Measurements from ENCODE around the gene TP53AIP1. TPM values are rescaled to one million over a fixed set of nuclear protein-coding genes. Genes with fewer than 3 reads are reported as not detected.

TP53AIP1 gene
- total and polyA plus RNA-seq, 5 donors from 2014 or later: not detected

- H3K36me3 Mint-ChIP-seq: no peaks in the 10 kb centered on the region
- H3K9me3 ChIP-seq (ENCODE audit: control insufficient read depth in 2 of 2, low read length in 2 of 2): no peaks in the 10 kb centered on the region
- no peak overlapping the region for H3K27ac Mint-ChIP-seq
- H3K36me3 ChIP-seq (ENCODE audit: control insufficient read depth, insufficient read depth, low read length): no peaks in the 10 kb centered on the region
- no peak overlapping the region for H3K4me3 Mint-ChIP-seq
- no peaks in the 10 kb centered on the region for H3K9me3 Mint-ChIP-seq
- no peak overlapping the region for H3K4me3 ChIP-seq (ENCODE audit: low read depth, low read length)
- peaks cover 9% of the 10 kb centered on the region for H3K27me3 Mint-ChIP-seq
- no peaks in the 10 kb centered on the region for H3K27me3 ChIP-seq (ENCODE audit: control insufficient read depth, insufficient read depth, low read length)
- ATAC-seq (ENCODE audit: low read depth in 2 of 2) (no peak), DNase-seq (no peak)
- no peaks in the 10 kb centered on the region for H3K4me1 ChIP-seq (ENCODE audit: control insufficient read depth, insufficient read depth, low read length, poor library complexity, severe bottlenecking)
- H3K27ac ChIP-seq (ENCODE audit: insufficient read depth, low read length, poor library complexity, severe bottlenecking): no peak overlapping the region
- H3K4me1 Mint-ChIP-seq: no peaks in the 10 kb centered on the region
Measured at GRCh38 chr11:128943428-128943976, 831 bp upstream of the TP53AIP1 start.

- Histone ChIP-seq H3K36me3 (ENCODE audit: control insufficient read depth, insufficient read depth, low read length) (no peaks in the 10 kb centered on the region), H3K9me3 (ENCODE audit: control insufficient read depth in 2 of 2, low read length in 2 of 2) (no peaks in the 10 kb centered on the region), H3K27ac (ENCODE audit: insufficient read depth, low read length, poor library complexity, severe bottlenecking) (no peak overlapping the region), H3K4me1 (ENCODE audit: control insufficient read depth, insufficient read depth, low read length, poor library complexity, severe bottlenecking) (no peaks in the 10 kb centered on the region), H3K27me3 (ENCODE audit: control insufficient read depth, insufficient read depth, low read length) (no peaks in the 10 kb centered on the region), H3K4me3 (ENCODE audit: low read depth, low read length) (no peak overlapping the region)
- H3K9me3 Mint-ChIP-seq: no peaks in the 10 kb centered on the region
- no peaks in the 10 kb centered on the region for H3K36me3 Mint-ChIP-seq
- no peak overlapping the region for H3K27ac Mint-ChIP-seq
- DNase-seq (no peak), ATAC-seq (ENCODE audit: low read depth in 2 of 2) (no peak)
- peaks cover 4% of the 10 kb centered on the region for H3K27me3 Mint-ChIP-seq
- H3K4me1 Mint-ChIP-seq: no peaks in the 10 kb centered on the region
- no peak overlapping the region for H3K4me3 Mint-ChIP-seq
Measured at GRCh38 chr11:128942272-128942612, 429 bp downstream of the TP53AIP1 start.

GRCh38 chr11:128941573-128942271 is 949 bp downstream of the TP53AIP1 start:
- H3K9me3 ChIP-seq (ENCODE audit: control insufficient read depth in 2 of 2, low read length in 2 of 2): no peaks in the 10 kb centered on the region
- no peaks in the 10 kb centered on the region for H3K4me1 ChIP-seq (ENCODE audit: control insufficient read depth, insufficient read depth, low read length, poor library complexity, severe bottlenecking)
- H3K27me3 ChIP-seq (ENCODE audit: control insufficient read depth, insufficient read depth, low read length): no peaks in the 10 kb centered on the region
- H3K4me3 ChIP-seq (ENCODE audit: low read depth, low read length): no peak overlapping the region
- Mint-ChIP-seq H3K4me1 (no peaks in the 10 kb centered on the region), H3K9me3 (no peaks in the 10 kb centered on the region), H3K36me3 (no peaks in the 10 kb centered on the region), H3K27me3 (peaks cover 4% of the 10 kb centered on the region), H3K27ac (no peak overlapping the region), H3K4me3 (no peak overlapping the region)
- no peak overlapping the region for H3K27ac ChIP-seq (ENCODE audit: insufficient read depth, low read length, poor library complexity, severe bottlenecking)
- DNase-seq: no peak
- H3K36me3 ChIP-seq (ENCODE audit: control insufficient read depth, insufficient read depth, low read length): no peaks in the 10 kb centered on the region
- no peak for ATAC-seq (ENCODE audit: low read depth in 2 of 2)

- H3K4me3 ChIP-seq (ENCODE audit: low read depth, low read length): no peak overlapping the region
- H3K27me3 ChIP-seq (ENCODE audit: control insufficient read depth, insufficient read depth, low read length): no peaks in the 10 kb centered on the region
- no peaks in the 10 kb centered on the region for H3K4me1 ChIP-seq (ENCODE audit: control insufficient read depth, insufficient read depth, low read length, poor library complexity, severe bottlenecking)
- Mint-ChIP-seq H3K36me3 (no peaks in the 10 kb centered on the region), H3K4me1 (no peaks in the 10 kb centered on the region), H3K4me3 (peak overlapping the region in 1 of 4 donors; percentile 7), H3K9me3 (no peaks in the 10 kb centered on the region), H3K27me3 (peaks cover 4% of the 10 kb centered on the region), H3K27ac (no peak overlapping the region)
- no peaks in the 10 kb centered on the region for H3K36me3 ChIP-seq (ENCODE audit: control insufficient read depth, insufficient read depth, low read length)
- H3K9me3 ChIP-seq (ENCODE audit: control insufficient read depth in 2 of 2, low read length in 2 of 2): no peaks in the 10 kb centered on the region
- no peak overlapping the region for H3K27ac ChIP-seq (ENCODE audit: insufficient read depth, low read length, poor library complexity, severe bottlenecking)
- ATAC-seq (ENCODE audit: low read depth in 2 of 2) (no peak), DNase-seq (no peak)
Measured at GRCh38 chr11:128941110-128941509, 1.6 kb downstream of the TP53AIP1 start.

GRCh38 chr11:128940603-128941002 is 2.1 kb downstream of the TP53AIP1 start:
- Mint-ChIP-seq H3K9me3 (no peaks in the 10 kb centered on the region), H3K4me3 (no peak overlapping the region), H3K27me3 (peaks cover 4% of the 10 kb centered on the region), H3K27ac (no peak overlapping the region), H3K4me1 (no peaks in the 10 kb centered on the region), H3K36me3 (no peaks in the 10 kb centered on the region)
- Histone ChIP-seq H3K27me3 (ENCODE audit: control insufficient read depth, insufficient read depth, low read length) (no peaks in the 10 kb centered on the region), H3K36me3 (ENCODE audit: control insufficient read depth, insufficient read depth, low read length) (no peaks in the 10 kb centered on the region), H3K4me1 (ENCODE audit: control insufficient read depth, insufficient read depth, low read length, poor library complexity, severe bottlenecking) (no peaks in the 10 kb centered on the region), H3K9me3 (ENCODE audit: control insufficient read depth in 2 of 2, low read length in 2 of 2) (no peaks in the 10 kb centered on the region), H3K4me3 (ENCODE audit: low read depth, low read length) (no peak overlapping the region), H3K27ac (ENCODE audit: insufficient read depth, low read length, poor library complexity, severe bottlenecking) (no peak overlapping the region)
- no peak for DNase-seq
- no peak for ATAC-seq (ENCODE audit: low read depth in 2 of 2)

- DNase-seq: no peak
- Mint-ChIP-seq H3K36me3 (no peaks in the 10 kb centered on the region), H3K9me3 (no peaks in the 10 kb centered on the region), H3K27ac (no peak overlapping the region), H3K4me3 (no peak overlapping the region), H3K27me3 (peaks cover 4% of the 10 kb centered on the region), H3K4me1 (no peaks in the 10 kb centered on the region)
- Histone ChIP-seq H3K27me3 (ENCODE audit: control insufficient read depth, insufficient read depth, low read length) (no peaks in the 10 kb centered on the region), H3K4me1 (ENCODE audit: control insufficient read depth, insufficient read depth, low read length, poor library complexity, severe bottlenecking) (no peaks in the 10 kb centered on the region), H3K27ac (ENCODE audit: insufficient read depth, low read length, poor library complexity, severe bottlenecking) (no peak overlapping the region), H3K4me3 (ENCODE audit: low read depth, low read length) (no peak overlapping the region), H3K36me3 (ENCODE audit: control insufficient read depth, insufficient read depth, low read length) (no peaks in the 10 kb centered on the region), H3K9me3 (ENCODE audit: control insufficient read depth in 2 of 2, low read length in 2 of 2) (no peaks in the 10 kb centered on the region)
- no peak for ATAC-seq (ENCODE audit: low read depth in 2 of 2)
Measured at GRCh38 chr11:128940156-128940555, 2.5 kb downstream of the TP53AIP1 start.

GRCh38 chr11:128939591-128939990 is 3.1 kb downstream of the TP53AIP1 start:
- H3K27ac ChIP-seq (ENCODE audit: insufficient read depth, low read length, poor library complexity, severe bottlenecking): no peak overlapping the region
- no peaks in the 10 kb centered on the region for H3K27me3 ChIP-seq (ENCODE audit: control insufficient read depth, insufficient read depth, low read length)
- H3K27ac Mint-ChIP-seq: no peak overlapping the region
- H3K9me3 Mint-ChIP-seq: no peaks in the 10 kb centered on the region
- no peak for DNase-seq
- no peaks in the 10 kb centered on the region for H3K36me3 Mint-ChIP-seq
- H3K9me3 ChIP-seq (ENCODE audit: control insufficient read depth in 2 of 2, low read length in 2 of 2): no peaks in the 10 kb centered on the region
- no peak for ATAC-seq (ENCODE audit: low read depth in 2 of 2)
- H3K4me3 ChIP-seq (ENCODE audit: low read depth, low read length): no peak overlapping the region
- H3K36me3 ChIP-seq (ENCODE audit: control insufficient read depth, insufficient read depth, low read length): no peaks in the 10 kb centered on the region
- peaks cover 3% of the 10 kb centered on the region for H3K27me3 Mint-ChIP-seq
- H3K4me1 ChIP-seq (ENCODE audit: control insufficient read depth, insufficient read depth, low read length, poor library complexity, severe bottlenecking): no peaks in the 10 kb centered on the region
- H3K4me3 Mint-ChIP-seq: no peak overlapping the region
- no peaks in the 10 kb centered on the region for H3K4me1 Mint-ChIP-seq

- ATAC-seq (ENCODE audit: low read depth in 2 of 2): no peak
- Histone ChIP-seq H3K36me3 (ENCODE audit: control insufficient read depth, insufficient read depth, low read length) (no peaks in the 10 kb centered on the region), H3K27ac (ENCODE audit: insufficient read depth, low read length, poor library complexity, severe bottlenecking) (no peak overlapping the region), H3K9me3 (ENCODE audit: control insufficient read depth in 2 of 2, low read length in 2 of 2) (no peaks in the 10 kb centered on the region), H3K27me3 (ENCODE audit: control insufficient read depth, insufficient read depth, low read length) (no peaks in the 10 kb centered on the region), H3K4me3 (ENCODE audit: low read depth, low read length) (no peak overlapping the region), H3K4me1 (ENCODE audit: control insufficient read depth, insufficient read depth, low read length, poor library complexity, severe bottlenecking) (no peaks in the 10 kb centered on the region)
- H3K27ac Mint-ChIP-seq: no peak overlapping the region
- H3K4me3 Mint-ChIP-seq: no peak overlapping the region
- H3K36me3 Mint-ChIP-seq: no peaks in the 10 kb centered on the region
- no peaks in the 10 kb centered on the region for H3K4me1 Mint-ChIP-seq
- no peaks in the 10 kb centered on the region for H3K27me3 Mint-ChIP-seq
- H3K9me3 Mint-ChIP-seq: peaks cover 0 to 2% (median 0%) of the 10 kb centered on the region in 7 donors
- no peak for DNase-seq
Measured at GRCh38 chr11:128938156-128938885, 4.3 kb downstream of the TP53AIP1 start.

Data from CD4-positive, CD25-positive, alpha-beta regulatory T cell (primary cell).